ENCODE measurements around the gene SPEF2. TPM values are rescaled to one million over a fixed set of nuclear protein-coding genes. Genes with fewer than 3 reads are reported as not detected.

Gene SPEF2
- polyA plus RNA-seq, 2 of the 4 experiments (the other 2 are of a cell fraction): 2.2 to 8.7 TPM

- WGBS (ENCODE audit: missing lambda C conversion rate): 28% methylated on average over 10 of the region's 10 CpGs
- POLR2A ChIA-PET: no interaction called here
Measured at GRCh38 chr5:35815089-35815936, 197.7 kb downstream of the SPEF2 start.

GRCh38 chr5:35816881-35817521 lies 199.3 kb downstream of the SPEF2 start:
- 8% methylated on average over 4 of the region's 4 CpGs for WGBS (ENCODE audit: missing lambda C conversion rate)
- Histone ChIP-seq H3K27ac (no peak overlapping the region), H3K9me3 (no peaks in the 10 kb centered on the region), H3K4me2 (no peak overlapping the region), H3K4me1 (no peaks in the 10 kb centered on the region), H3K4me3 (no peak overlapping the region)
- no peak for TF ChIP-seq ZNF302 (CRISPR knock-in tag; IDR thresholded peaks at IDR 0.05)
- TF ChIP-seq BHLHE40 (IDR thresholded peaks at IDR 0.05; ENCODE audit: low read depth, low read length): no peak
- TF ChIP-seq RAD21 (conservative IDR thresholded peaks at IDR 0.05 in 1 of 2, IDR thresholded peaks at IDR 0.05 in 1 of 2): no peak
- no peak for TF ChIP-seq CBX8 (IDR thresholded peaks at IDR 0.05)
- no peak for TF ChIP-seq CHD2 (IDR thresholded peaks at IDR 0.05; ENCODE audit: low read length, partially characterized antibody)
- TF ChIP-seq NPAS2 (CRISPR knock-in tag; IDR thresholded peaks at IDR 0.05; ENCODE audit: borderline replicate concordance): no peak
- TF ChIP-seq PBX3 (IDR thresholded peaks at IDR 0.05): no peak
- TF ChIP-seq FOSL2 (IDR thresholded peaks at IDR 0.05): no peak
- TF ChIP-seq FOSL2 (CRISPR knock-in tag; IDR thresholded peaks at IDR 0.05): no peak
- no peak for TF ChIP-seq HMGXB4 (CRISPR knock-in tag; IDR thresholded peaks at IDR 0.05; ENCODE audit: borderline replicate concordance)
- TF ChIP-seq CEBPB (IDR thresholded peaks at IDR 0.05): no peak
- TF ChIP-seq CTCF (IDR thresholded peaks at IDR 0.05): no peak
- TF ChIP-seq KDM1A (IDR thresholded peaks at IDR 0.05; ENCODE audit: low read depth): no peak
- ChIA-PET CTCF (interaction anchor here (0.6 to 1.3 kb wide), 2 partner anchors 40 to 355 kb away, joined by 3 to 5 read pairs; no protein-coding TSS in a partner anchor), POLR2A (no interaction called here)
- DNase-seq (ENCODE audit: low read depth in 1 of 2, low spot score in 1 of 2): no peak
- no peak for ATAC-seq
- no peak for FAIRE-seq

More at GRCh38 chr5:35815089-35815936, 197.7 kb downstream of the SPEF2 start:
- Histone ChIP-seq H3K9me3 (no peaks in the 10 kb centered on the region), H3K4me3 (no peak overlapping the region), H3K4me2 (no peak overlapping the region), H3K4me1 (no peaks in the 10 kb centered on the region), H3K27ac (no peak overlapping the region)
- peak in 1 of 2 experiments; percentile 27 for DNase-seq (ENCODE audit: low read depth in 1 of 2, low spot score in 1 of 2)
- TF ChIP-seq RCOR1 (IDR thresholded peaks at IDR 0.05; ENCODE audit: low read depth, low read length) (no peak), JUN (IDR thresholded peaks at IDR 0.05) (no peak), FOSL2 (IDR thresholded peaks at IDR 0.05) (no peak), FOSL2 (CRISPR knock-in tag; IDR thresholded peaks at IDR 0.05) (no peak), ZFP36 (IDR thresholded peaks at IDR 0.05; ENCODE audit: borderline replicate concordance, partially characterized antibody) (no peak), CEBPB (IDR thresholded peaks at IDR 0.05) (no peak), CBX8 (IDR thresholded peaks at IDR 0.05) (no peak), TP53 (CRISPR knock-in tag; IDR thresholded peaks at IDR 0.05) (no peak), PHF8 (IDR thresholded peaks at IDR 0.05; ENCODE audit: borderline replicate concordance, low read depth) (no peak), TFCP2L1 (CRISPR knock-in tag; IDR thresholded peaks at IDR 0.05) (no peak), ZC3H11A (IDR thresholded peaks at IDR 0.05) (no peak), BCL3 (IDR thresholded peaks at IDR 0.05) (no peak), NFE2L2 (conservative IDR thresholded peaks at IDR 0.05; ENCODE audit: low read length) (no peak)
- peak; percentile 85 to 88 for ATAC-seq
- no peak for FAIRE-seq
- CTCF ChIA-PET: no interaction called here

Data from A549 (cell line).